ENCODE data around the gene ADD2.

DNA sequence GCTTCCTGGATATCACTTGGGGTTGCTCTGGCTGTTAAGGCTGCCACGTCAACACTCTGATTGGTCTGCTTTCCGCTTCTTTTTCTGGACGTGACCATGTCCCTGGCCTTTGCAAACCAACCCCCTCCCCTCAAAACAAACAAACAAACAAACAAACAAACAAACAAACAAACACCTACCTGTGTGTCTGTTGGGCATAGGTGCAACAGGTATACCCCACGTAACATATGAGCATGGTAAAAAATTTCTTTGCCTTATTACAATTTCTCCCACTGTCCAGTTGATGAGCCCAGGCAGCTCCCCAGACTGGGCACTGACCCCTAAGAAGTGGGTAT, 80.6 kb downstream of the ADD2 start:
- TF ChIP-seq CTCF (conservative IDR thresholded peaks at IDR 0.05; ENCODE audit: low read depth in 2 of 2) (no peak), EZH2 (IDR thresholded peaks at IDR 0.05; ENCODE audit: low read depth, unreplicated experiment) (no peak), POLR2AphosphoS5 (IDR thresholded peaks at IDR 0.05; ENCODE audit: low read depth) (no peak), REST (IDR thresholded peaks at IDR 0.05; ENCODE audit: unreplicated experiment) (no peak), EZH2phosphoT487 (IDR thresholded peaks at IDR 0.05; ENCODE audit: unreplicated experiment) (no peak), JUNB (IDR thresholded peaks at IDR 0.05; ENCODE audit: unreplicated experiment) (no peak), CREB1 (CRISPR knock-in tag; IDR thresholded peaks at IDR 0.05; ENCODE audit: low read depth) (no peak), ZNF331 (CRISPR knock-in tag; IDR thresholded peaks at IDR 0.05; ENCODE audit: low read depth) (no peak), NANOG (IDR thresholded peaks at IDR 0.05; ENCODE audit: borderline replicate concordance) (no peak), ETS1 (IDR thresholded peaks at IDR 0.05) (no peak), ZNF114 (CRISPR knock-in tag; IDR thresholded peaks at IDR 0.05) (no peak), ZNF462 (CRISPR knock-in tag; IDR thresholded peaks at IDR 0.05) (no peak)

Measured in GM23338 (cell line).